ENCODE results near the gene MACROD2.

DNA sequence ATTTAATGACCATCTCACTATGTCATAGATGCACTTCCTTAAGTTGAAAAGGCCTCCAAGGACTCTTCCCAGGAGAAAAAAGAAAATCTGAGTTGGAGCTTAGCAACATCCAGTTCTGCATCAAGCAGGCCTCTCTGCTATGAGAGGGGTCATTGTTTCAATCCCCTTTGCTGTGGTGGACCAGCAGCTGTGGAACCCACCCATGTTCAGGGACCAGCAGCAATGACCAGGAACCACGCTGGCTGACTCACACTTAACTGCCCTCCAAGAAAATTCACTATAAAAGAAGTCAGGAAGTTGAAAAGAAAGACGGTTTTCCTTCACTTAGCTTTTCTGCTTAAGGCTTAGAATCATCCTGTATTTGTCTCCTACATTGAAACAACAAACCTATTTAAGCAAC is 1404.5 kb downstream of the MACROD2 start:
- TF ChIP-seq, protein P1, sequence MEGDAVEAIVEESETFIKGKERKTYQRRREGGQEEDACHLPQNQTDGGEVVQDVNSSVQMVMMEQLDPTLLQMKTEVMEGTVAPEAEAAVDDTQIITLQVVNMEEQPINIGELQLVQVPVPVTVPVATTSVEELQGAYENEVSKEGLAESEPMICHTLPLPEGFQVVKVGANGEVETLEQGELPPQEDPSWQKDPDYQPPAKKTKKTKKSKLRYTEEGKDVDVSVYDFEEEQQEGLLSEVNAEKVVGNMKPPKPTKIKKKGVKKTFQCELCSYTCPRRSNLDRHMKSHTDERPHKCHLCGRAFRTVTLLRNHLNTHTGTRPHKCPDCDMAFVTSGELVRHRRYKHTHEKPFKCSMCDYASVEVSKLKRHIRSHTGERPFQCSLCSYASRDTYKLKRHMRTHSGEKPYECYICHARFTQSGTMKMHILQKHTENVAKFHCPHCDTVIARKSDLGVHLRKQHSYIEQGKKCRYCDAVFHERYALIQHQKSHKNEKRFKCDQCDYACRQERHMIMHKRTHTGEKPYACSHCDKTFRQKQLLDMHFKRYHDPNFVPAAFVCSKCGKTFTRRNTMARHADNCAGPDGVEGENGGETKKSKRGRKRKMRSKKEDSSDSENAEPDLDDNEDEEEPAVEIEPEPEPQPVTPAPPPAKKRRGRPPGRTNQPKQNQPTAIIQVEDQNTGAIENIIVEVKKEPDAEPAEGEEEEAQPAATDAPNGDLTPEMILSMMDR (IDR thresholded peaks at IDR 0.05) = no peak
- no peak for TF ChIP-seq POLR2A (IDR thresholded peaks at IDR 0.05)
- TF ChIP-seq POLR2AphosphoS5 (IDR thresholded peaks at IDR 0.05) = no peak
- no peak for TF ChIP-seq EP300 (IDR thresholded peaks at IDR 0.05)

Measured in suprapubic skin (tissue), 4 donors.